ENCODE measurements around the gene CMSS1. TPM values are rescaled to one million over a fixed set of nuclear protein-coding genes. Genes with fewer than 3 reads are reported as not detected.

CMSS1 gene
- total RNA-seq, 1 experiment from 2014 or later = 55.8 TPM

DNA sequence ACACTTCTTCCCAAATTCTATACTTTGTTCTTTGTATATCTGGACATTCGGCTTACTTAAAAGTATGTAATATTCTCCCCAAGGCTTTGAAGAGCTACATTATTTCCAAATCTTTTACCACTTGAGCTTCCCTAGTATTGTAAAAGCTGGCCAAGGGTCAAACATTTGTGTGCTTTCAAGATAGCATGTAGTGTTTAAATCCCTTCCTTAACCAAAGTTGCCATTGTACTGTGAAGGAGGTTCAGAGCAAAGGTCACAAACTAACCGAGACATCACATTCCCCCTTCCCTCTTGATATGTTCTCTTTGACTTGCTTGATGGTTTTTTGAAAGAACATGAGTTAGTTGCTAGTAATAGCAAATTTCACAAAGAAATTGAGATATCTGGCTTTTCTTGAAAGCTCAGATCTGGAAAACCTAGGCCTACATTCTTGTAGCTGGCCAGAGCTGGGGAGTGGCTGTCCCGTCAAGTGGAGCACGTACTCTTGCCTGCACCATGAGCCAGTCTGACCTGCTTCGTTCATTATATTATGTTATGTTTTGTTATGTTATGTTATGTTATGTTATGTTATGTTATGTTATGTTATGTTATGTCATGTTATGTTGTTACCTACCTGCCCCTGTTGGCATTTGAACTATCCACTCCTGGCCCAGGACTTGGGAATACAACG lies 236.4 kb downstream of the CMSS1 start:
- no peak overlapping the region for H3K4me3 Mint-ChIP-seq (ENCODE audit: low read depth, unreplicated experiment)
- no peak overlapping the region for H3K27ac Mint-ChIP-seq (ENCODE audit: unreplicated experiment)
- CTCF ChIA-PET = no interaction called here
- TF ChIP-seq, protein P1, sequence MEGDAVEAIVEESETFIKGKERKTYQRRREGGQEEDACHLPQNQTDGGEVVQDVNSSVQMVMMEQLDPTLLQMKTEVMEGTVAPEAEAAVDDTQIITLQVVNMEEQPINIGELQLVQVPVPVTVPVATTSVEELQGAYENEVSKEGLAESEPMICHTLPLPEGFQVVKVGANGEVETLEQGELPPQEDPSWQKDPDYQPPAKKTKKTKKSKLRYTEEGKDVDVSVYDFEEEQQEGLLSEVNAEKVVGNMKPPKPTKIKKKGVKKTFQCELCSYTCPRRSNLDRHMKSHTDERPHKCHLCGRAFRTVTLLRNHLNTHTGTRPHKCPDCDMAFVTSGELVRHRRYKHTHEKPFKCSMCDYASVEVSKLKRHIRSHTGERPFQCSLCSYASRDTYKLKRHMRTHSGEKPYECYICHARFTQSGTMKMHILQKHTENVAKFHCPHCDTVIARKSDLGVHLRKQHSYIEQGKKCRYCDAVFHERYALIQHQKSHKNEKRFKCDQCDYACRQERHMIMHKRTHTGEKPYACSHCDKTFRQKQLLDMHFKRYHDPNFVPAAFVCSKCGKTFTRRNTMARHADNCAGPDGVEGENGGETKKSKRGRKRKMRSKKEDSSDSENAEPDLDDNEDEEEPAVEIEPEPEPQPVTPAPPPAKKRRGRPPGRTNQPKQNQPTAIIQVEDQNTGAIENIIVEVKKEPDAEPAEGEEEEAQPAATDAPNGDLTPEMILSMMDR (IDR thresholded peaks at IDR 0.05; ENCODE audit: unreplicated experiment) = no peak
- H3K36me3 Mint-ChIP-seq (ENCODE audit: insufficient read depth, unreplicated experiment) = no peaks in the 10 kb centered on the region
- no peaks in the 10 kb centered on the region for H3K27me3 Mint-ChIP-seq (ENCODE audit: unreplicated experiment)
- no peaks in the 10 kb centered on the region for H3K9me3 Mint-ChIP-seq (ENCODE audit: low read depth, unreplicated experiment)
- no TSS peak for BruUV-seq (replicated peaks)
- DNase-seq = no peak
- intact Hi-C loops (cut with micrococcal nuclease; ENCODE audit: unreplicated experiment) = no loop called here
- peaks cover 5% of the 10 kb centered on the region for H3K4me1 Mint-ChIP-seq (ENCODE audit: low read depth, unreplicated experiment)

DNA sequence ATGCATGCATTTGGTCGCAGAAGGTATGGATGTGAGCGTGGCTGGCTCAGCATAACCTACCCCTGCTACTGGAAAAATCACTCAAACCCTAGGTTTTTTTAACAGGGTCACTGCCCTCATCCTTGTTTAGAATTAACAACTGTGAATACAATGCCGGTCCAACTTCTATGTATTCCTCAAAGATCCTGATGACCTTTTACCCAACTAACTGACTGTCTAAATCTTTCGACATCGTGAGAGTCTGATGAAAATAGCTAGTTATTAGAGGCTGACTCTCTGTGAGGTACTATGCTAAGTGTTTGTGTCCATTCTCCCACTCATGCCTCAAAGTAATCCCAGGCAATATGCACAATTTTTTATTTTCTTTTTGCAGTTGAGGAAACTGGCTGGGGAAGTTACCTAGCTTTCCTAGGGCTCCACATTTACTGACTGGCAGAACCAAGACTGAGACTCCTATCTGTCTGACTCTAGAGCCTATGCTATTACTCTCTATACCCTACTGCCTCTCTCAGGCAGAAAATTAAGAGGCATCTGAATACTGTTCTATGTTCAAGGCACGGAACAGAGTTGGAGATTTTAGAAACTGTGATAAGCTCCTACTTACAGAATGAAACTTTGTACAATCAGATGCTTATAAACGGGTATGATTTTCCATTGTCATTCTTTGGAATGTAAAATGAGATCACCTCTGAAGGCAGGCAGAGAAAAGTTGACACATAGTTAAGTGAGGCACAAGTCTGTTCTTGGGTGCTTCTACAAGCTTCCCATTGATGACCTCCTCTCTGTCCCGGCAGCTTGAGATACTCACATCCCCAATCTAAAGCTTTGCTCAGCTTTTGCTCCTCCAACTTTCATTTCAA lies 240.3 kb downstream of the CMSS1 start:
- TF ChIP-seq, protein P1 (IDR thresholded peaks at IDR 0.05; ENCODE audit: unreplicated experiment) = no peak
- H3K27me3 Mint-ChIP-seq (ENCODE audit: unreplicated experiment) = no peaks in the 10 kb centered on the region
- H3K36me3 Mint-ChIP-seq (ENCODE audit: insufficient read depth, unreplicated experiment) = no peaks in the 10 kb centered on the region
- no TSS peak for BruUV-seq (replicated peaks)
- CTCF ChIA-PET = interaction anchor here (0.9 kb wide), 1 partner anchor 11 kb away, joined by 3 read pairs; no protein-coding TSS in a partner anchor
- H3K4me3 Mint-ChIP-seq (ENCODE audit: low read depth, unreplicated experiment) = no peak overlapping the region
- DNase-seq = no peak
- intact Hi-C loops (cut with micrococcal nuclease; ENCODE audit: unreplicated experiment) = no loop called here
- H3K4me1 Mint-ChIP-seq (ENCODE audit: low read depth, unreplicated experiment) = no peaks in the 10 kb centered on the region
- no peak overlapping the region for H3K27ac Mint-ChIP-seq (ENCODE audit: unreplicated experiment)
- H3K9me3 Mint-ChIP-seq (ENCODE audit: low read depth, unreplicated experiment) = no peaks in the 10 kb centered on the region

DNA sequence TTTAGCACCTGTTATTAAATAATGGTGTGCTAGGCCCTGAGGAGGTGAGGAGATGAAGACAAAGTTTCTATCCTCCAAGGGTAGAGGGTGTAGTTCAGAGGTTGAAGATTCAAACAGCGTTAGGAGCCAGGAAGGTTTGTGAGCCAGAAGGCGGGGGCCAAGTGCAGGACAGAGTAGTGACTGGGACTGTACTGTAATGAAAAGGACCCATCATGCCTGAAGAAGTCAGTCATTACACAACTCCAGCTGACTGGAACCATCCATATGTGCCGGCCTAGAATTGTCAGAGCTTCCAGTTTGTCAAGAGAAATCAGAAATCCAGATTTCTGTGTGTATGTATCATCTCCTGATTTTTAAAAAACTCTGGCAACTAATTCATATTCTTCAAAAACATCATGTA lies 241.8 kb downstream of the CMSS1 start:
- no peak overlapping the region for H3K27ac Mint-ChIP-seq (ENCODE audit: unreplicated experiment)
- BruUV-seq (replicated peaks) = no TSS peak
- TF ChIP-seq, protein P1 (IDR thresholded peaks at IDR 0.05; ENCODE audit: unreplicated experiment) = no peak
- no peak for DNase-seq
- H3K4me3 Mint-ChIP-seq (ENCODE audit: low read depth, unreplicated experiment) = no peak overlapping the region
- H3K27me3 Mint-ChIP-seq (ENCODE audit: unreplicated experiment) = no peaks in the 10 kb centered on the region
- CTCF ChIA-PET = no interaction called here
- no peaks in the 10 kb centered on the region for H3K36me3 Mint-ChIP-seq (ENCODE audit: insufficient read depth, unreplicated experiment)
- intact Hi-C loops (cut with micrococcal nuclease; ENCODE audit: unreplicated experiment) = no loop called here
- no peaks in the 10 kb centered on the region for H3K9me3 Mint-ChIP-seq (ENCODE audit: low read depth, unreplicated experiment)
- no peaks in the 10 kb centered on the region for H3K4me1 Mint-ChIP-seq (ENCODE audit: low read depth, unreplicated experiment)

DNA sequence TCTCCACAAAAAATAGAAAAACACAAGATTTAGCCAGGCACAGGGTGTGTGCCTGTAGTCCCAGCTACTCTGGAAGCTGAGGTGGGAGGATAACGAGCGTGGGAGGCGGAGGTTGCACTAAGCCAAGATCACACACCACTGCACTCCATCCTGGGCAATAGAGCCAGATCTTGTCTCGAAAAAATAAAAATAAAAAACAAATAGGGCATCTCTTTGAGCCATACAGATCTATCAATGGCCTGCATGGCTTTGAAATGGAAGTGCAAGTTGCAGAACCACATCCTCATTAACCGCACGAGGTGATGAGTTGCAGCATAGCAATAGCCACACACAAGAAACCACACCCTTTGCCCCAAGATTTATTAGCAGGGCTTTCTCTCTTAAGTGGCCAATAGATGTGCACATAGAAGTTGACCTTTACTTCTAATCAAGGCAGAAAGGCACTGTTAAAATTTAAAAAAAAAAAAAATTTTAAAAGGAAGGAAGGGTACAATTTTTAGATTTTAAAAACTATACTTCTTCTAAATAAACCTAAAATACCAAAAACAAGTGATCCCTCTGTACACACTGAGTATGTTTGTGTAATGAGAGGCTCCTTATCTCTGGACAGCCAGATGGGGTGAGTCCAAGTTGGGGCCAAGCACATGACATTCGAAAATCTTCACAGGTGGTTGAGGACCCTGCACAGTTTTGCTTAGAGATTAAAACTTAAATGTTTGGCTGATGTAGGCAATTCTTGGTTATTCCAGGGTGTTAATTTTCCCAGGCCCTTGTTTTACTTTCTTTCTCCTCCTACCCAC lies 243.2 kb downstream of the CMSS1 start:
- Mint-ChIP-seq H3K9me3 (ENCODE audit: low read depth, unreplicated experiment) (no peaks in the 10 kb centered on the region), H3K4me1 (ENCODE audit: low read depth, unreplicated experiment) (no peaks in the 10 kb centered on the region), H3K27ac (ENCODE audit: unreplicated experiment) (no peak overlapping the region), H3K4me3 (ENCODE audit: low read depth, unreplicated experiment) (no peak overlapping the region), H3K27me3 (ENCODE audit: unreplicated experiment) (no peaks in the 10 kb centered on the region), H3K36me3 (ENCODE audit: insufficient read depth, unreplicated experiment) (no peaks in the 10 kb centered on the region)
- no TSS peak for BruUV-seq (replicated peaks)
- no peak for DNase-seq
- TF ChIP-seq, protein P1 (IDR thresholded peaks at IDR 0.05; ENCODE audit: unreplicated experiment) = no peak
- CTCF ChIA-PET = no interaction called here
- intact Hi-C loops (cut with micrococcal nuclease; ENCODE audit: unreplicated experiment) = no loop called here

Measured in Calu3 (cell line).